ENCODE measurements around the gene TMEM242.

TMEM242 gene

GRCh38 chr6:157271441-157271840 lies 51.9 kb downstream of the TMEM242 start:
- H3K79me1 ChIP-seq (ENCODE audit: low read length) = no peaks in the 10 kb centered on the region
- no peak overlapping the region for H2BK5ac ChIP-seq (ENCODE audit: low read length)
- H3K27ac ChIP-seq (ENCODE audit: low read depth, low read length) = no peak overlapping the region
- no peak overlapping the region for H3K18ac ChIP-seq (ENCODE audit: low read length)
- H2BK120ac ChIP-seq (ENCODE audit: low read depth, low read length) = no peak overlapping the region
- no peak overlapping the region for H2BK15ac ChIP-seq (replicated peaks; ENCODE audit: low read depth)
- H3K79me2 ChIP-seq (ENCODE audit: control insufficient read depth, insufficient read depth, low read length) = no peaks in the 10 kb centered on the region
- H3K36me3 ChIP-seq (ENCODE audit: control insufficient read depth, insufficient read depth, low read length) = no peaks in the 10 kb centered on the region
- no peak for DNase-seq
- no peaks in the 10 kb centered on the region for H3K4me1 ChIP-seq (ENCODE audit: control insufficient read depth, low read depth, low read length)
- no peak overlapping the region for H3K4me3 ChIP-seq (ENCODE audit: low read length)
- H3K27me3 ChIP-seq (ENCODE audit: insufficient read depth, low read length, poor library complexity) = no peaks in the 10 kb centered on the region
- H3K56ac ChIP-seq (ENCODE audit: low read length) = no peak overlapping the region
- H3K23ac ChIP-seq (ENCODE audit: low read length) = no peak overlapping the region
- H4K8ac ChIP-seq (ENCODE audit: low read depth, low read length) = no peak overlapping the region
- H2AK5ac ChIP-seq (ENCODE audit: low read length) = no peak overlapping the region
- no peak overlapping the region for H3K4ac ChIP-seq (ENCODE audit: low read depth, low read length)
- no peak overlapping the region for H3K9ac ChIP-seq (ENCODE audit: low read length)
- no peak overlapping the region for H4K5ac ChIP-seq (ENCODE audit: low read length)
- no CpG with 5 or more reads among the region's 9 CpGs for WGBS (ENCODE audit: extremely low coverage, insufficient coverage, low lambda C conversion rate)
- H3K4me2 ChIP-seq (ENCODE audit: low read length) = no peak overlapping the region

- Histone ChIP-seq H3K4me2 (ENCODE audit: low read length) (no peak overlapping the region), H3K79me2 (ENCODE audit: control insufficient read depth, insufficient read depth, low read length) (no peaks in the 10 kb centered on the region), H3K79me1 (ENCODE audit: low read length) (no peaks in the 10 kb centered on the region), H2BK5ac (ENCODE audit: low read length) (no peak overlapping the region), H3K9ac (ENCODE audit: low read length) (no peak overlapping the region), H3K27me3 (ENCODE audit: insufficient read depth, low read length, poor library complexity) (no peaks in the 10 kb centered on the region), H2BK15ac (replicated peaks; ENCODE audit: low read depth) (no peak overlapping the region), H4K8ac (ENCODE audit: low read depth, low read length) (no peak overlapping the region), H3K36me3 (ENCODE audit: control insufficient read depth, insufficient read depth, low read length) (no peaks in the 10 kb centered on the region), H3K4ac (ENCODE audit: low read depth, low read length) (no peak overlapping the region), H4K5ac (ENCODE audit: low read length) (no peak overlapping the region), H3K23ac (ENCODE audit: low read length) (no peak overlapping the region), H3K4me3 (ENCODE audit: low read length) (no peak overlapping the region), H3K4me1 (ENCODE audit: control insufficient read depth, low read depth, low read length) (no peaks in the 10 kb centered on the region), H2AK5ac (ENCODE audit: low read length) (no peak overlapping the region), H2BK120ac (ENCODE audit: low read depth, low read length) (no peak overlapping the region), H3K18ac (ENCODE audit: low read length) (no peak overlapping the region), H3K56ac (ENCODE audit: low read length) (no peak overlapping the region), H3K27ac (ENCODE audit: low read depth, low read length) (no peak overlapping the region)
- no peak for DNase-seq
- no CpG with 5 or more reads among the region's 2 CpGs for WGBS (ENCODE audit: extremely low coverage, insufficient coverage, low lambda C conversion rate)
These were observed 52.4 kb downstream of the TMEM242 start for GRCh38 chr6:157270916-157271315.

- no peaks in the 10 kb centered on the region for H3K36me3 ChIP-seq (ENCODE audit: control insufficient read depth, insufficient read depth, low read length)
- no peak overlapping the region for H3K4me2 ChIP-seq (ENCODE audit: low read length)
- no peak overlapping the region for H2AK5ac ChIP-seq (ENCODE audit: low read length)
- H3K4me1 ChIP-seq (ENCODE audit: control insufficient read depth, low read depth, low read length) = no peaks in the 10 kb centered on the region
- no peak overlapping the region for H3K56ac ChIP-seq (ENCODE audit: low read length)
- H2BK15ac ChIP-seq (replicated peaks; ENCODE audit: low read depth) = no peak overlapping the region
- WGBS (ENCODE audit: extremely low coverage, insufficient coverage, low lambda C conversion rate) = no CpG with 5 or more reads among the region's 1 CpG
- H3K27ac ChIP-seq (ENCODE audit: low read depth, low read length) = no peak overlapping the region
- no peak overlapping the region for H2BK5ac ChIP-seq (ENCODE audit: low read length)
- DNase-seq = no peak
- no peak overlapping the region for H3K4ac ChIP-seq (ENCODE audit: low read depth, low read length)
- no peak overlapping the region for H4K5ac ChIP-seq (ENCODE audit: low read length)
- no peak overlapping the region for H3K18ac ChIP-seq (ENCODE audit: low read length)
- H3K79me1 ChIP-seq (ENCODE audit: low read length) = no peaks in the 10 kb centered on the region
- H3K79me2 ChIP-seq (ENCODE audit: control insufficient read depth, insufficient read depth, low read length) = no peaks in the 10 kb centered on the region
- no peak overlapping the region for H3K23ac ChIP-seq (ENCODE audit: low read length)
- H3K9ac ChIP-seq (ENCODE audit: low read length) = no peak overlapping the region
- no peak overlapping the region for H3K4me3 ChIP-seq (ENCODE audit: low read length)
- H4K8ac ChIP-seq (ENCODE audit: low read depth, low read length) = no peak overlapping the region
- no peak overlapping the region for H2BK120ac ChIP-seq (ENCODE audit: low read depth, low read length)
- H3K27me3 ChIP-seq (ENCODE audit: insufficient read depth, low read length, poor library complexity) = no peaks in the 10 kb centered on the region
These were observed 53.0 kb downstream of the TMEM242 start for GRCh38 chr6:157270308-157270707.

GRCh38 chr6:157269261-157269794 lies 54.0 kb downstream of the TMEM242 start:
- no peaks in the 10 kb centered on the region for H3K27me3 ChIP-seq (ENCODE audit: insufficient read depth, low read length, poor library complexity)
- no peak overlapping the region for H4K5ac ChIP-seq (ENCODE audit: low read length)
- no peak overlapping the region for H3K27ac ChIP-seq (ENCODE audit: low read depth, low read length)
- H3K56ac ChIP-seq (ENCODE audit: low read length) = no peak overlapping the region
- H4K8ac ChIP-seq (ENCODE audit: low read depth, low read length) = no peak overlapping the region
- H3K4me2 ChIP-seq (ENCODE audit: low read length) = no peak overlapping the region
- DNase-seq = no peak
- H3K9ac ChIP-seq (ENCODE audit: low read length) = no peak overlapping the region
- H2BK120ac ChIP-seq (ENCODE audit: low read depth, low read length) = no peak overlapping the region
- no peaks in the 10 kb centered on the region for H3K4me1 ChIP-seq (ENCODE audit: control insufficient read depth, low read depth, low read length)
- H2AK5ac ChIP-seq (ENCODE audit: low read length) = no peak overlapping the region
- no peak overlapping the region for H2BK15ac ChIP-seq (replicated peaks; ENCODE audit: low read depth)
- H3K79me2 ChIP-seq (ENCODE audit: control insufficient read depth, insufficient read depth, low read length) = no peaks in the 10 kb centered on the region
- H3K79me1 ChIP-seq (ENCODE audit: low read length) = no peaks in the 10 kb centered on the region
- no peak overlapping the region for H2BK5ac ChIP-seq (ENCODE audit: low read length)
- H3K36me3 ChIP-seq (ENCODE audit: control insufficient read depth, insufficient read depth, low read length) = no peaks in the 10 kb centered on the region
- no peak overlapping the region for H3K4ac ChIP-seq (ENCODE audit: low read depth, low read length)
- H3K18ac ChIP-seq (ENCODE audit: low read length) = no peak overlapping the region
- no peak overlapping the region for H3K4me3 ChIP-seq (ENCODE audit: low read length)
- no CpG with 5 or more reads among the region's 16 CpGs for WGBS (ENCODE audit: extremely low coverage, insufficient coverage, low lambda C conversion rate)
- H3K23ac ChIP-seq (ENCODE audit: low read length) = no peak overlapping the region

GRCh38 chr6:157268835-157269234 lies 54.5 kb downstream of the TMEM242 start:
- no peak overlapping the region for H3K4ac ChIP-seq (ENCODE audit: low read depth, low read length)
- no peaks in the 10 kb centered on the region for H3K79me2 ChIP-seq (ENCODE audit: control insufficient read depth, insufficient read depth, low read length)
- H3K36me3 ChIP-seq (ENCODE audit: control insufficient read depth, insufficient read depth, low read length) = no peaks in the 10 kb centered on the region
- no peak overlapping the region for H3K18ac ChIP-seq (ENCODE audit: low read length)
- H3K79me1 ChIP-seq (ENCODE audit: low read length) = no peaks in the 10 kb centered on the region
- H3K4me3 ChIP-seq (ENCODE audit: low read length) = no peak overlapping the region
- H2AK5ac ChIP-seq (ENCODE audit: low read length) = no peak overlapping the region
- H3K4me1 ChIP-seq (ENCODE audit: control insufficient read depth, low read depth, low read length) = no peaks in the 10 kb centered on the region
- H3K9ac ChIP-seq (ENCODE audit: low read length) = no peak overlapping the region
- H2BK120ac ChIP-seq (ENCODE audit: low read depth, low read length) = no peak overlapping the region
- H3K23ac ChIP-seq (ENCODE audit: low read length) = no peak overlapping the region
- no peak overlapping the region for H3K4me2 ChIP-seq (ENCODE audit: low read length)
- no CpG with 5 or more reads among the region's 6 CpGs for WGBS (ENCODE audit: extremely low coverage, insufficient coverage, low lambda C conversion rate)
- no peak overlapping the region for H4K8ac ChIP-seq (ENCODE audit: low read depth, low read length)
- H3K27me3 ChIP-seq (ENCODE audit: insufficient read depth, low read length, poor library complexity) = no peaks in the 10 kb centered on the region
- no peak overlapping the region for H4K5ac ChIP-seq (ENCODE audit: low read length)
- no peak overlapping the region for H3K27ac ChIP-seq (ENCODE audit: low read depth, low read length)
- no peak for DNase-seq
- H2BK15ac ChIP-seq (replicated peaks; ENCODE audit: low read depth) = no peak overlapping the region
- no peak overlapping the region for H3K56ac ChIP-seq (ENCODE audit: low read length)
- no peak overlapping the region for H2BK5ac ChIP-seq (ENCODE audit: low read length)

GRCh38 chr6:157268396-157268795 lies 54.9 kb downstream of the TMEM242 start:
- Histone ChIP-seq H3K23ac (ENCODE audit: low read length) (no peak overlapping the region), H4K8ac (ENCODE audit: low read depth, low read length) (no peak overlapping the region), H3K56ac (ENCODE audit: low read length) (no peak overlapping the region), H3K4me1 (ENCODE audit: control insufficient read depth, low read depth, low read length) (no peaks in the 10 kb centered on the region), H3K27ac (ENCODE audit: low read depth, low read length) (no peak overlapping the region), H3K79me2 (ENCODE audit: control insufficient read depth, insufficient read depth, low read length) (no peaks in the 10 kb centered on the region), H3K9ac (ENCODE audit: low read length) (no peak overlapping the region), H3K27me3 (ENCODE audit: insufficient read depth, low read length, poor library complexity) (no peaks in the 10 kb centered on the region), H2BK15ac (replicated peaks; ENCODE audit: low read depth) (no peak overlapping the region), H3K4ac (ENCODE audit: low read depth, low read length) (no peak overlapping the region), H3K36me3 (ENCODE audit: control insufficient read depth, insufficient read depth, low read length) (no peaks in the 10 kb centered on the region), H3K4me3 (ENCODE audit: low read length) (no peak overlapping the region), H4K5ac (ENCODE audit: low read length) (no peak overlapping the region), H2BK120ac (ENCODE audit: low read depth, low read length) (no peak overlapping the region), H3K4me2 (ENCODE audit: low read length) (no peak overlapping the region), H2AK5ac (ENCODE audit: low read length) (no peak overlapping the region), H2BK5ac (ENCODE audit: low read length) (no peak overlapping the region), H3K79me1 (ENCODE audit: low read length) (no peaks in the 10 kb centered on the region), H3K18ac (ENCODE audit: low read length) (no peak overlapping the region)
- DNase-seq = no peak
- WGBS (ENCODE audit: extremely low coverage, insufficient coverage, low lambda C conversion rate) = no CpG with 5 or more reads among the region's 6 CpGs
